Measurements from ENCODE around the gene TRIM63.

- TF ChIP-seq POLR2A (IDR thresholded peaks at IDR 0.05; ENCODE audit: extremely low read depth, insufficient read length) = no peak
- TF ChIP-seq MYC (IDR thresholded peaks at IDR 0.05; ENCODE audit: low read depth, low read length) = no peak
Measured at GRCh38 chr1:26102526-26102925, 35.1 kb upstream of the TRIM63 start.
